Measurements from ENCODE around the gene ARSJ.

Gene ARSJ

GRCh38 chr4:113969709-113970334 is 9.6 kb downstream of the ARSJ start:
- Histone ChIP-seq H3K4me3 (ENCODE audit: low read depth, low read length) (no peak overlapping the region), H3K4me1 (ENCODE audit: control insufficient read depth, insufficient read depth, low read length) (no peaks in the 10 kb centered on the region), H3K9ac (ENCODE audit: low read depth, low read length) (no peak overlapping the region), H3K9me3 (ENCODE audit: control insufficient read depth, insufficient read depth, low read length) (no peaks in the 10 kb centered on the region), H3K36me3 (ENCODE audit: control insufficient read depth, insufficient read depth, low read length) (no peaks in the 10 kb centered on the region), H3K27me3 (ENCODE audit: control insufficient read depth, insufficient read depth, low read length) (no peaks in the 10 kb centered on the region)

GRCh38 chr4:113968473-113968872 is 11.0 kb downstream of the ARSJ start:
- Histone ChIP-seq H3K4me1 (ENCODE audit: control insufficient read depth, insufficient read depth, low read length) (no peaks in the 10 kb centered on the region), H3K9ac (ENCODE audit: low read depth, low read length) (no peak overlapping the region), H3K4me3 (ENCODE audit: low read depth, low read length) (no peak overlapping the region), H3K9me3 (ENCODE audit: control insufficient read depth, insufficient read depth, low read length) (no peaks in the 10 kb centered on the region), H3K27me3 (ENCODE audit: control insufficient read depth, insufficient read depth, low read length) (no peaks in the 10 kb centered on the region), H3K36me3 (ENCODE audit: control insufficient read depth, insufficient read depth, low read length) (no peaks in the 10 kb centered on the region)

GRCh38 chr4:113967687-113968086 is 11.8 kb downstream of the ARSJ start:
- H3K36me3 ChIP-seq (ENCODE audit: control insufficient read depth, insufficient read depth, low read length) = no peaks in the 10 kb centered on the region
- no peak overlapping the region for H3K4me3 ChIP-seq (ENCODE audit: low read depth, low read length)
- no peaks in the 10 kb centered on the region for H3K4me1 ChIP-seq (ENCODE audit: control insufficient read depth, insufficient read depth, low read length)
- H3K27me3 ChIP-seq (ENCODE audit: control insufficient read depth, insufficient read depth, low read length) = no peaks in the 10 kb centered on the region
- no peaks in the 10 kb centered on the region for H3K9me3 ChIP-seq (ENCODE audit: control insufficient read depth, insufficient read depth, low read length)
- no peak overlapping the region for H3K9ac ChIP-seq (ENCODE audit: low read depth, low read length)

- Histone ChIP-seq H3K27me3 (ENCODE audit: control insufficient read depth, insufficient read depth, low read length) (no peaks in the 10 kb centered on the region), H3K9me3 (ENCODE audit: control insufficient read depth, insufficient read depth, low read length) (no peaks in the 10 kb centered on the region), H3K36me3 (ENCODE audit: control insufficient read depth, insufficient read depth, low read length) (no peaks in the 10 kb centered on the region), H3K4me1 (ENCODE audit: control insufficient read depth, insufficient read depth, low read length) (peaks cover 2% of the 10 kb centered on the region), H3K4me3 (ENCODE audit: low read depth, low read length) (no peak overlapping the region), H3K9ac (ENCODE audit: low read depth, low read length) (no peak overlapping the region)
These were observed 16.7 kb downstream of the ARSJ start for GRCh38 chr4:113962719-113963265.

GRCh38 chr4:113962016-113962347 is 17.5 kb downstream of the ARSJ start:
- no peaks in the 10 kb centered on the region for H3K36me3 ChIP-seq (ENCODE audit: control insufficient read depth, insufficient read depth, low read length)
- H3K9ac ChIP-seq (ENCODE audit: low read depth, low read length) = no peak overlapping the region
- peaks cover 2% of the 10 kb centered on the region for H3K4me1 ChIP-seq (ENCODE audit: control insufficient read depth, insufficient read depth, low read length)
- no peaks in the 10 kb centered on the region for H3K9me3 ChIP-seq (ENCODE audit: control insufficient read depth, insufficient read depth, low read length)
- H3K4me3 ChIP-seq (ENCODE audit: low read depth, low read length) = no peak overlapping the region
- H3K27me3 ChIP-seq (ENCODE audit: control insufficient read depth, insufficient read depth, low read length) = no peaks in the 10 kb centered on the region

GRCh38 chr4:113960684-113961321 is 18.6 kb downstream of the ARSJ start:
- H3K9me3 ChIP-seq (ENCODE audit: control insufficient read depth, insufficient read depth, low read length) = no peaks in the 10 kb centered on the region
- peaks cover 2% of the 10 kb centered on the region for H3K4me1 ChIP-seq (ENCODE audit: control insufficient read depth, insufficient read depth, low read length)
- no peaks in the 10 kb centered on the region for H3K36me3 ChIP-seq (ENCODE audit: control insufficient read depth, insufficient read depth, low read length)
- H3K27me3 ChIP-seq (ENCODE audit: control insufficient read depth, insufficient read depth, low read length) = no peaks in the 10 kb centered on the region
- no peak overlapping the region for H3K9ac ChIP-seq (ENCODE audit: low read depth, low read length)
- H3K4me3 ChIP-seq (ENCODE audit: low read depth, low read length) = no peak overlapping the region

GRCh38 chr4:113959539-113959937 is 19.9 kb downstream of the ARSJ start:
- Histone ChIP-seq H3K9ac (ENCODE audit: low read depth, low read length) (no peak overlapping the region), H3K4me3 (ENCODE audit: low read depth, low read length) (no peak overlapping the region), H3K27me3 (ENCODE audit: control insufficient read depth, insufficient read depth, low read length) (no peaks in the 10 kb centered on the region), H3K9me3 (ENCODE audit: control insufficient read depth, insufficient read depth, low read length) (no peaks in the 10 kb centered on the region), H3K4me1 (ENCODE audit: control insufficient read depth, insufficient read depth, low read length) (peaks cover 2% of the 10 kb centered on the region), H3K36me3 (ENCODE audit: control insufficient read depth, insufficient read depth, low read length) (no peaks in the 10 kb centered on the region)

GRCh38 chr4:113958766-113959538 is 20.5 kb downstream of the ARSJ start:
- no peak overlapping the region for H3K9ac ChIP-seq (ENCODE audit: low read depth, low read length)
- no peak overlapping the region for H3K4me3 ChIP-seq (ENCODE audit: low read depth, low read length)

GRCh38 chr4:113957956-113958355 is 21.5 kb downstream of the ARSJ start:
- H3K36me3 ChIP-seq (ENCODE audit: control insufficient read depth, insufficient read depth, low read length) = no peaks in the 10 kb centered on the region
- H3K9me3 ChIP-seq (ENCODE audit: control insufficient read depth, insufficient read depth, low read length) = no peaks in the 10 kb centered on the region
- no peaks in the 10 kb centered on the region for H3K27me3 ChIP-seq (ENCODE audit: control insufficient read depth, insufficient read depth, low read length)
- H3K4me3 ChIP-seq (ENCODE audit: low read depth, low read length) = no peak overlapping the region
- H3K4me1 ChIP-seq (ENCODE audit: control insufficient read depth, insufficient read depth, low read length) = peaks cover 2% of the 10 kb centered on the region
- H3K9ac ChIP-seq (ENCODE audit: low read depth, low read length) = no peak overlapping the region

More at GRCh38 chr4:113958766-113959538, 20.5 kb downstream of the ARSJ start:
- peaks cover 2% of the 10 kb centered on the region for H3K4me1 ChIP-seq (ENCODE audit: control insufficient read depth, insufficient read depth, low read length)
- H3K9me3 ChIP-seq (ENCODE audit: control insufficient read depth, insufficient read depth, low read length) = no peaks in the 10 kb centered on the region
- H3K27me3 ChIP-seq (ENCODE audit: control insufficient read depth, insufficient read depth, low read length) = no peaks in the 10 kb centered on the region
- H3K36me3 ChIP-seq (ENCODE audit: control insufficient read depth, insufficient read depth, low read length) = no peaks in the 10 kb centered on the region

- H3K36me3 ChIP-seq (ENCODE audit: control insufficient read depth, insufficient read depth, low read length) = no peaks in the 10 kb centered on the region
- no peaks in the 10 kb centered on the region for H3K9me3 ChIP-seq (ENCODE audit: control insufficient read depth, insufficient read depth, low read length)
- no peaks in the 10 kb centered on the region for H3K27me3 ChIP-seq (ENCODE audit: control insufficient read depth, insufficient read depth, low read length)
- no peak overlapping the region for H3K9ac ChIP-seq (ENCODE audit: low read depth, low read length)
- no peak overlapping the region for H3K4me3 ChIP-seq (ENCODE audit: low read depth, low read length)
- H3K4me1 ChIP-seq (ENCODE audit: control insufficient read depth, insufficient read depth, low read length) = peaks cover 2% of the 10 kb centered on the region
These were observed 23.5 kb downstream of the ARSJ start for GRCh38 chr4:113955948-113956347.

- no peaks in the 10 kb centered on the region for H3K36me3 ChIP-seq (ENCODE audit: control insufficient read depth, insufficient read depth, low read length)
- H3K9ac ChIP-seq (ENCODE audit: low read depth, low read length) = no peak overlapping the region
- no peaks in the 10 kb centered on the region for H3K27me3 ChIP-seq (ENCODE audit: control insufficient read depth, insufficient read depth, low read length)
- no peaks in the 10 kb centered on the region for H3K9me3 ChIP-seq (ENCODE audit: control insufficient read depth, insufficient read depth, low read length)
- H3K4me1 ChIP-seq (ENCODE audit: control insufficient read depth, insufficient read depth, low read length) = peaks cover 2% of the 10 kb centered on the region
- no peak overlapping the region for H3K4me3 ChIP-seq (ENCODE audit: low read depth, low read length)
These were observed 24.0 kb downstream of the ARSJ start for GRCh38 chr4:113955411-113955810.

- no peaks in the 10 kb centered on the region for H3K36me3 ChIP-seq (ENCODE audit: control insufficient read depth, insufficient read depth, low read length)
- H3K27me3 ChIP-seq (ENCODE audit: control insufficient read depth, insufficient read depth, low read length) = no peaks in the 10 kb centered on the region
- H3K4me1 ChIP-seq (ENCODE audit: control insufficient read depth, insufficient read depth, low read length) = no peaks in the 10 kb centered on the region
- no peaks in the 10 kb centered on the region for H3K9me3 ChIP-seq (ENCODE audit: control insufficient read depth, insufficient read depth, low read length)
- no peak overlapping the region for H3K4me3 ChIP-seq (ENCODE audit: low read depth, low read length)
- H3K9ac ChIP-seq (ENCODE audit: low read depth, low read length) = no peak overlapping the region
These were observed 25.6 kb downstream of the ARSJ start for GRCh38 chr4:113953888-113954287.

Data from iPS-15b (cell line).